Measurements from ENCODE around the gene RANBP17.

RANBP17 gene

GRCh38 chr5:171093598-171093997, 231.8 kb downstream of the RANBP17 start (continued):
- TF ChIP-seq ZNF768 (tag by site-specific recombination; IDR thresholded peaks at IDR 0.05) (no peak), GFI1B (tag by site-specific recombination; IDR thresholded peaks at IDR 0.05) (no peak), HOXA7 (CRISPR knock-in tag; IDR thresholded peaks at IDR 0.05; ENCODE audit: borderline replicate concordance) (no peak), ZNF133 (tag by site-specific recombination; IDR thresholded peaks at IDR 0.05) (no peak), ZNF341 (tag by site-specific recombination; IDR thresholded peaks at IDR 0.05; ENCODE audit: low read depth) (no peak), ZNF704 (tag by site-specific recombination; IDR thresholded peaks at IDR 0.05) (no peak), GLI2 (tag by site-specific recombination; IDR thresholded peaks at IDR 0.05; ENCODE audit: borderline replicate concordance, low read depth) (no peak)

- H3K4me1 ChIP-seq (ENCODE audit: control insufficient read depth, insufficient read depth, low read length), result 0 out of 2 replicates have a peak, but pooled peaks cover 2% of the 10 kb centered on the region
- ChIA-PET POLR2A (interaction anchor here (0.6 kb wide), 1 partner anchor 11 kb away, joined by 4 read pairs; no protein-coding TSS in a partner anchor), CTCF (interaction anchor here (1.2 kb wide), 1 partner anchor 19 kb away, joined by 3 read pairs; no protein-coding TSS in a partner anchor)
- H3K36me3 ChIP-seq (ENCODE audit: control insufficient read depth in 2 of 2, insufficient read depth in 1 of 2, low read length in 2 of 2), result no peaks in the 10 kb centered on the region
- H3K9me3 ChIP-seq (ENCODE audit: control insufficient read depth, insufficient read depth, low read depth, low read length), result no peaks in the 10 kb centered on the region
- no peak overlapping the region for H3K4me3 ChIP-seq (ENCODE audit: low read depth, low read length)
- no peak overlapping the region for H3K27ac ChIP-seq (ENCODE audit: extremely low read depth, low read depth, low read length)
- no peak for TF ChIP-seq KLF9 (tag by site-specific recombination; IDR thresholded peaks at IDR 0.05; ENCODE audit: low read depth)
- TF ChIP-seq ZSCAN4 (tag by site-specific recombination; IDR thresholded peaks at IDR 0.05), result no peak
- TF ChIP-seq ZNF18 (tag by site-specific recombination; IDR thresholded peaks at IDR 0.05), result no peak
- TF ChIP-seq ZNF610 (tag by site-specific recombination; IDR thresholded peaks at IDR 0.05; ENCODE audit: borderline replicate concordance), result no peak
- no peak for TF ChIP-seq ZNF391 (tag by site-specific recombination; IDR thresholded peaks at IDR 0.05; ENCODE audit: borderline replicate concordance, low read depth)
- no peak for TF ChIP-seq ZNF24 (tag by site-specific recombination; IDR thresholded peaks at IDR 0.05)
- no peak for TF ChIP-seq ZNF544 (tag by site-specific recombination; IDR thresholded peaks at IDR 0.05)
- TF ChIP-seq ZNF16 (tag by site-specific recombination; IDR thresholded peaks at IDR 0.05; ENCODE audit: low read depth), result no peak
- no peak for TF ChIP-seq ZNF571 (tag by site-specific recombination; IDR thresholded peaks at IDR 0.05)
- TF ChIP-seq ZNF76 (tag by site-specific recombination; IDR thresholded peaks at IDR 0.05; ENCODE audit: borderline replicate concordance, low read depth), result no peak
- TF ChIP-seq ZNF529 (tag by site-specific recombination; IDR thresholded peaks at IDR 0.05; ENCODE audit: insufficient replicate concordance), result no peak
- TF ChIP-seq GLIS1 (tag by site-specific recombination; IDR thresholded peaks at IDR 0.05), result no peak
- TF ChIP-seq ZNF777 (tag by site-specific recombination; IDR thresholded peaks at IDR 0.05; ENCODE audit: borderline replicate concordance), result no peak
- no peak for TF ChIP-seq ZNF548 (tag by site-specific recombination; IDR thresholded peaks at IDR 0.05)
- TF ChIP-seq ZBTB21 (tag by site-specific recombination; IDR thresholded peaks at IDR 0.05), result no peak
- TF ChIP-seq PRDM1 (tag by site-specific recombination; IDR thresholded peaks at IDR 0.05), result no peak
- TF ChIP-seq ZNF138 (tag by site-specific recombination; IDR thresholded peaks at IDR 0.05; ENCODE audit: borderline replicate concordance), result no peak
- TF ChIP-seq ZNF664 (tag by site-specific recombination; IDR thresholded peaks at IDR 0.05), result no peak
- no peak for TF ChIP-seq ZSCAN18 (tag by site-specific recombination; IDR thresholded peaks at IDR 0.05)
Measured at GRCh38 chr5:171094356-171094755, 232.5 kb downstream of the RANBP17 start.
